ENCODE measurements around the gene DTNA. TPM values are rescaled to one million over a fixed set of nuclear protein-coding genes. Genes with fewer than 3 reads are reported as not detected.

Gene DTNA
- polyA plus RNA-seq, 1 experiment = 16.4 TPM

DNA sequence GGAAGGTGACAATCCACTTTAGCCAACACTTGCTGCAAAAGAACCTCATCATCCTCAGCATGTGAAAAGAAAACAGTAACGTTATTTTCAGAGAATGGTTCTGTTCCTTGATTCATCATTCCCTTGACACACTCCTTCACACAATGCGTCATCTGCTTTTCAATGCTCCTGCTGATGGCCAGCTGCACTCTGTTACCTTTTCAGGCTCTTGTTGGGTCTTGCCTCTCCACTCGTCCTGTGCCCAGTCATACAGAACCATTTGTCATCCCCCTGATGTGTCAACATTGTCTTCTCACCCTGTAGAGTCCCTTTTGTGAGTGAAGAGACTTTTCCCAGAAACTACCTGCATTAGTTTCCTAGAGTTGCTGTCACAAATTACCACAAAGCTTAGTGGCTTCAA lies 12.2 kb upstream of the DTNA start:
- TF ChIP-seq, protein P1, sequence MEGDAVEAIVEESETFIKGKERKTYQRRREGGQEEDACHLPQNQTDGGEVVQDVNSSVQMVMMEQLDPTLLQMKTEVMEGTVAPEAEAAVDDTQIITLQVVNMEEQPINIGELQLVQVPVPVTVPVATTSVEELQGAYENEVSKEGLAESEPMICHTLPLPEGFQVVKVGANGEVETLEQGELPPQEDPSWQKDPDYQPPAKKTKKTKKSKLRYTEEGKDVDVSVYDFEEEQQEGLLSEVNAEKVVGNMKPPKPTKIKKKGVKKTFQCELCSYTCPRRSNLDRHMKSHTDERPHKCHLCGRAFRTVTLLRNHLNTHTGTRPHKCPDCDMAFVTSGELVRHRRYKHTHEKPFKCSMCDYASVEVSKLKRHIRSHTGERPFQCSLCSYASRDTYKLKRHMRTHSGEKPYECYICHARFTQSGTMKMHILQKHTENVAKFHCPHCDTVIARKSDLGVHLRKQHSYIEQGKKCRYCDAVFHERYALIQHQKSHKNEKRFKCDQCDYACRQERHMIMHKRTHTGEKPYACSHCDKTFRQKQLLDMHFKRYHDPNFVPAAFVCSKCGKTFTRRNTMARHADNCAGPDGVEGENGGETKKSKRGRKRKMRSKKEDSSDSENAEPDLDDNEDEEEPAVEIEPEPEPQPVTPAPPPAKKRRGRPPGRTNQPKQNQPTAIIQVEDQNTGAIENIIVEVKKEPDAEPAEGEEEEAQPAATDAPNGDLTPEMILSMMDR (IDR thresholded peaks at IDR 0.05; ENCODE audit: low read depth, low read length) = no peak
- POLR2A ChIA-PET = no interaction called here
- Histone ChIP-seq H3K27me3 (ENCODE audit: control insufficient read depth, insufficient read depth, low read length) (no peaks in the 10 kb centered on the region), H3K4me3 (ENCODE audit: low read depth, low read length) (no peak overlapping the region), H3K27ac (ENCODE audit: low read depth, low read length) (no peak overlapping the region), H3K9me3 (ENCODE audit: control insufficient read depth, insufficient read depth, low read length) (no peaks in the 10 kb centered on the region)
- DNase-seq (ENCODE audit: low read depth, low spot score) = no peak
- CTCF ChIA-PET = interaction anchor here (7.6 kb wide), 1 partner anchor 36 kb away, joined by 56 read pairs; no protein-coding TSS in a partner anchor

DNA sequence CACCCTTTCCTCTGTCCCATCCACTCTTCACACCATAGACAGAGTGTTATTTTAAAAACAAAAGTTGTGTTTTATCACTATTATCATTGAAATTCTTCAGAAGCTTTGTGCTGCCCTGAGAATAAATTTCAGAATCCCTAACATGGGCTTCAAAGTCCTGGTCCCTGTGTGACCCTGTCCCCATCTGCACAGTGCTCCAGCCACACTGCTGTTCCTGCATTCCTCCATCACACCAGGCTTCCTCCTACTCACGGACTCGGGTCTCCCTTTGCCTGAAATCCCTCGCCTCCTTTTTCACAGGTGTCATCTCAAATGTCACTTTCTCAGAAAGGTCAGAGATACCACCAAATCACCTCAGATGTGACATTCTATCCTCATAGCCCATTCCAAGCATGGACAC lies 8.2 kb upstream of the DTNA start:
- no peak for DNase-seq (ENCODE audit: low read depth, low spot score)
- Histone ChIP-seq H3K4me3 (ENCODE audit: low read depth, low read length) (no peak overlapping the region), H3K27ac (ENCODE audit: low read depth, low read length) (no peak overlapping the region), H3K9me3 (ENCODE audit: control insufficient read depth, insufficient read depth, low read length) (no peaks in the 10 kb centered on the region), H3K27me3 (ENCODE audit: control insufficient read depth, insufficient read depth, low read length) (no peaks in the 10 kb centered on the region)
- ChIA-PET CTCF (no interaction called here), POLR2A (no interaction called here)
- TF ChIP-seq, protein P1 (IDR thresholded peaks at IDR 0.05; ENCODE audit: low read depth, low read length) = no peak

DNA sequence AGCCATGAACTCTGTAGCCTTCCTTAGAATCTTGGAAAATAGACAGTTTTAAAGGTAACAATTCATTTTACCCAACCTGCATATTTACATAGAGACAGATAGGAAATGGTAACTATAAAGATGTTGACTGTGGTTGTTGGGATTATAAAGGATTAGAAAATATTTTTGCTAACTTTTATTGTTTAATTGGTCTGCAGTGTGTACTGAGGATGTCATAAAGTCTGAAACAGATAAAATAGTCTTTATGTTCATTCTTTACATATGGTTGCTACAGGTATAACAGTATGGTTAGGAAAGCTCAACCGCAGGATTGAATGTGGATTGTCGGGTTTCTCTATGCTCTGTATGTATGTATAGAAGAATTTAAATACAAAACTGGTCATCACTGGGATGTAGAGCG lies 7.3 kb upstream of the DTNA start:
- no peak for DNase-seq (ENCODE audit: low read depth, low spot score)
- Histone ChIP-seq H3K4me3 (ENCODE audit: low read depth, low read length) (no peak overlapping the region), H3K27ac (ENCODE audit: low read depth, low read length) (no peak overlapping the region), H3K9me3 (ENCODE audit: control insufficient read depth, insufficient read depth, low read length) (no peaks in the 10 kb centered on the region), H3K27me3 (ENCODE audit: control insufficient read depth, insufficient read depth, low read length) (no peaks in the 10 kb centered on the region)
- ChIA-PET CTCF (interaction anchor here (0.8 kb wide), 1 partner anchor 41 kb away, joined by 5 read pairs; no protein-coding TSS in a partner anchor), POLR2A (no interaction called here)
- TF ChIP-seq, protein P1 (IDR thresholded peaks at IDR 0.05; ENCODE audit: low read depth, low read length) = no peak

DNA sequence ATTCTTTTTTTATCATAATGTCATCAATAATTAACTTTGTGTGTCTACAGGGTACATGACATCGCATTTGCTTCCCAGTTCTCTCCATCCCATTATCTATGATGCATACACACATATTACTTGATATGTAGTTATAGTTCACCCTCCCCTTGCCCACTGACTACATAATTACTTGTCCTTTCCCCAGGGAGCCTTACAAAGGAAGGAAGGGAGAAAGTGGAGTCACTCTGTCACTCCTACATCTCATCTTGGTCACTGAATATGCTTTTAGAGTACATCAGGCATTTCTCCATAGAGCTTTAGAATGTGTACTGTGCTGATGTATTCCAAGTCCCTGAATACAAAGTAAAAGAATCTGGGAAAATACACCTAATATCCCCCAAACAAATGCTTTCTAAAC lies 6.0 kb upstream of the DTNA start:
- DNase-seq (ENCODE audit: low read depth, low spot score) = no peak
- no peaks in the 10 kb centered on the region for H3K27me3 ChIP-seq (ENCODE audit: control insufficient read depth, insufficient read depth, low read length)
- H3K9me3 ChIP-seq (ENCODE audit: control insufficient read depth, insufficient read depth, low read length) = no peaks in the 10 kb centered on the region
- H3K27ac ChIP-seq (ENCODE audit: low read depth, low read length) = no peak overlapping the region
- no peak overlapping the region for H3K4me3 ChIP-seq (ENCODE audit: low read depth, low read length)
- ChIA-PET POLR2A (no interaction called here), CTCF (interaction anchor here (1.5 kb wide), 1 partner anchor 42 kb away, joined by 6 read pairs; no protein-coding TSS in a partner anchor)
- TF ChIP-seq, protein P1 (IDR thresholded peaks at IDR 0.05; ENCODE audit: low read depth, low read length) = no peak

DNA sequence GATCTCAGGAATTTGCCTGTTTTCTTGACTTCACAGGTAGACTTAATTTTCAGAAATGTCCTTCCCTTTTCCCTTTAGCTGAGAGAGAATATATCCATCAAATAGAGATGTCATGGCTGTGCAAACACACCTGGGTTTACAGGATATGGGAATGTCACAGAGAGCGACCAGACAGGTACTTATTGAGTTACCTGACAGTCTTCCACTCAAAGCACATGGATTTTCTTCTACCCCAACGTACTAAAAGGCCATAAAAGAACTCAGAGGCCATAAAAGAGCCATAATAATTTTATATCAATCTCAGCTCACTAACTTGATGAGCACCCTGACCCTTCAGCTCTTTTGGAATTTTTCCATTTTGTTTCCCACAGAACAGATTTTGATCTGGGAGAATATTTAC lies 5.3 kb upstream of the DTNA start:
- no peaks in the 10 kb centered on the region for H3K9me3 ChIP-seq (ENCODE audit: control insufficient read depth, insufficient read depth, low read length)
- TF ChIP-seq, protein P1 (IDR thresholded peaks at IDR 0.05; ENCODE audit: low read depth, low read length) = no peak

More for the DNA sequence above, 5.3 kb upstream of the DTNA start:
- DNase-seq (ENCODE audit: low read depth, low spot score) = no peak
- ChIA-PET POLR2A (no interaction called here), CTCF (interaction anchor here (1.5 kb wide), 1 partner anchor 43 kb away, joined by 6 read pairs; no protein-coding TSS in a partner anchor)
- Histone ChIP-seq H3K27ac (ENCODE audit: low read depth, low read length) (no peak overlapping the region), H3K27me3 (ENCODE audit: control insufficient read depth, insufficient read depth, low read length) (no peaks in the 10 kb centered on the region), H3K4me3 (ENCODE audit: low read depth, low read length) (no peak overlapping the region)
